Measurements from ENCODE around the gene TTC23.

The TTC23 gene

DNA sequence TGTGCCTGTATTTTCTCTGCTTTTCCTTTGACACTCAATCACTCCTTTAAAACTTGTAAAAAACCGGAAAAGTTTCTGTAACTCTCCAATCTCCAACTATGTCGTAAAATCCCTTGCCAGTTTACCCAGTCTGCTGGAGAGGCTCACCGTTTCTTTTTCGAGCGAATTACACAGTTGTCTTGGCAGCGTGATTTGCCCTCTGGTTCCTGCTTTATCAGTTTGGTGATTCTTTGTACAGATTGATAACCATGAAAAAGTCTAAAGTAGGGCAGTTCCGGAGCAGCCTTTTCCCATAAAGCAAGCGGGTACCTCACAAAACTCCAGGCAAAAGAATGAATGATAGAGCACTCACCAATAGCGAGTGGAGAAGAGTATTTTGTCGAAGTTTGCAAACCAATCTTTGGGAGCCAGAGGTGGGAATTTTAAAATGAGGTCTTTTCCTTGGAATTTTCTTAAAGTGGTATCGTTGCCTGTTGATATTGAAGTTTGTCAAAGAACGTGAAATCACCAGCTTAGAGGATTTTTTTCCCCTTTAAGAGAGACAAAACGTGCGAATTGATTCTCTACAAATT is at the start of gene TTC23:
Gene TTC23 (minus strand): TSS at position 312 of the 572 bp plus-strand sequence. CDS start 20,869 bp downstream, outside the sequence.
- no peak for DNase-seq (ENCODE audit: low read depth)

DNA sequence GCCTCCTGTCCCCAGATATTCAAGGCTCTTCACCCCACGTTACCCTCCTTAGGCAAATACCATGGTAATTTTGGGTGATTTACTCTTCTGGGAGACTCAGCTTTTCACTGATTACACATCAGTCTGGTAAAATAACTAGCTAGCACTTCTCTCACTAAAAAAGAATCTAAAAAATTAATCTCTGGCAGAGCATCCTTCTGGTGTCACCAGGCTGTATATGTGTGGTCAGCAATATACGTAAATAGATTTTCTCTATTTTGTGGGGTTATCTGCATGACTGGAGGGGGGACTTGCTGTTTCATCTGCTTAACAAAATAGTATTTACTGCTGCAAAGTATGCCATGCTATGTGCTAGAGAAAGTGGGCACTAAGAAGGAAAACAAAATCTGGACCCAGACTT is 47.0 kb upstream of the TTC23 start:
- DNase-seq (ENCODE audit: low read depth) = no peak

DNA sequence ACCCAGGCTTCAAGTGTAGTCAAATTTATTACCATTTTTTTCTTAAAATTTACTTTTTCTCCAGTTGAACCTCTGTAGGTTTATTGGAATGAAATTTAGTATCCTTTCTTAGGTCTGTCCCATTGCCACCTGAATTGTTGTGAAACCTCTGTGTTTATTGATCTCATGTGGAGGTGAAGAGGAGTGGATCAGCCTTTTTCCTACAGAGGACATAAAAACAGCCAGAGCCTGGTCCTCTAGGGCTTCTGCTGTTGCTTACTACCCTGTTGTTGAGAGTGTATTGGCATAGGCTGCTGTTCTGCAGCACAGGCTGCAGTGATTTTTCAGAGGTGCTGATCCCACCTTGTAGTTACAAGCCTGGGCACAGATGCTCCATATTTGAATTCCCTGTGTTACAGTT is 46.5 kb upstream of the TTC23 start:
- no peak for DNase-seq (ENCODE audit: low read depth)

- DNase-seq (ENCODE audit: low read depth) = no peak
These were observed 42.3 kb upstream of the TTC23 start for GRCh38 chr15:99291643-99292042.

- no peak for DNase-seq (ENCODE audit: low read depth)
These were observed 34.3 kb upstream of the TTC23 start for GRCh38 chr15:99283717-99284116.

DNA sequence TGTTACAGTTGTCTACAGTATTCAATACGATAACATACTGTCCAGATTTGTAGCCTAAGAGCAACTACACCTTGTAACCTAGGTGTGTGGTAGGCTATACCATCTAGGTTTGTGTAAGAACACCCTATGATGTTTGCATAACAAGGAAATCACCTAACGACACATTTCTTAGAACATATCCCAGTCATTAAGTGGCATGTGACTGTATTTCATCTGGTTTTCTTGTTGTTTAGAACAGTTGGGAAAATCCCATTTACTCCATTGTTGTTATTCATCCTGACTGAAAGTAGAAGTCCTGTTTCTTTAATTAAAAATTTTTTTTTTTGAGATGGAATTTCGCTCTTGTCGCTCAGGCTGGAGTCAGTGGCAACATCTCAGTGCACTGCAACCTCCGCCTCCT is 33.2 kb upstream of the TTC23 start:
- DNase-seq (ENCODE audit: low read depth) = no peak

GRCh38 chr15:99282121-99282520 is 32.7 kb upstream of the TTC23 start:
- DNase-seq (ENCODE audit: low read depth) = no peak

DNA sequence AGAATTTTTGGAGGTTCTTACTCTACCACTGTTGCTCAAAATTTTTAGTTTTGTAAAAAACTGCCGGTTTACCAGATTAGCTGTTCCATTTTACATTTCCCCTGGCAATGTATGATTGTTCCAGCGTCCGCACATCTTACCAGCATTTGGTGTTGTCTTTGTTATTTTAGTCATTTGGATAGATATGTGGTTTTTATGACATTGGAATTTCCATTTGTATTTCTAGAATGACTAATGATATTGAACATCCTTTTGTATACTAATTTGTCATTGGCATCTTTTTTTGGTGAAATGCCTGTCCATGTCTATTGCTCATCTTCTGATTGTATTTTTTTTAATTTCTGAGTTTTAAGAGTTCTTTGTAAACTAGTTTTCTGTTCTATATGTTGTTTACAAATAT is 30.4 kb upstream of the TTC23 start:
- no peak for DNase-seq (ENCODE audit: low read depth)

- DNase-seq (ENCODE audit: low read depth) = no peak
These were observed 29.9 kb upstream of the TTC23 start for GRCh38 chr15:99279290-99279689.

- no peak for DNase-seq (ENCODE audit: low read depth)
These were observed 26.2 kb upstream of the TTC23 start for GRCh38 chr15:99275525-99276128.

DNA sequence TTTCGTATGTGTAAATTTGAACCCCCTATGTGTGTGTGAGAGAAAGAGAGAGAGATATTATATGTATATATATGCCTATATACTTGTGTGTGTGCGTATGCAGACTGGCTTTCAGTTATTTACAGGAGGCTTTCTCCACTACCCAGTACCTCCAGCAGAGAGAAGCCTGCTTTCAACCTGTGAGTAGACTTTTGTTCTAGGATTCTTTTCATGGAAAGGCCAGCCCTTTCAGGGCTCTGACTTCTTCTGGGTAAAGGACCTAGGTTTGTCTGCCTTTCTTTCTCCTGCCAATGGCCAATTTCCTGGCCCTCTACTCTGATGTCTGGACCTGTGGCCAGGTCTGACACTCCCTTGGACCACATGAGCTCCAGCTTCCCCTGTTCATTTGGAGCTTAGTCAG is 25.7 kb upstream of the TTC23 start:
- DNase-seq (ENCODE audit: low read depth) = no peak

DNA sequence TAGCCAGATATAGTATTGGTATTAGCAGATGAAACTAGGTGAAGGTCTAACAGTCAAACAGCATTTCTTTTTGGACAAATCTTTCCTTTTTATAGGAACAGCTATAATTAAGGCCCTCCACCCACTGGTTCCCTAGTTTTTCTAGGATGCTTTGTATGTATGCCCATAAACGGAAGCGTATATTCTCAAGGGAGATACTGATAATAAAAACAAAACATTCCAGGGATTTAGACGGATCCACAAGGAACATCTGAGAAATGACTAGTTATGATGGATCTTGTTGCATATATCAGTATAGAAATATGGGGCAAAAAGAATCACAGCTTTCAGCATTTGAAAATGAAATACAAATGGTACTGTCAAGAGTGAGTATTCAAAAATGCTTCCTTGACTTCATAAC is 24.4 kb upstream of the TTC23 start:
- no peak for DNase-seq (ENCODE audit: low read depth)

- no peak for DNase-seq (ENCODE audit: low read depth)
These were observed 19.1 kb upstream of the TTC23 start for GRCh38 chr15:99268431-99268830.

GRCh38 chr15:99267957-99268356 is 18.6 kb upstream of the TTC23 start:
- no peak for DNase-seq (ENCODE audit: low read depth)

- no peak for DNase-seq (ENCODE audit: low read depth)
These were observed 16.2 kb upstream of the TTC23 start for GRCh38 chr15:99265541-99266070.

GRCh38 chr15:99264125-99264524 is 14.7 kb upstream of the TTC23 start:
- no peak for DNase-seq (ENCODE audit: low read depth)

GRCh38 chr15:99257107-99257750 is 7.8 kb upstream of the TTC23 start:
- no peak for DNase-seq (ENCODE audit: low read depth)

- no peak for DNase-seq (ENCODE audit: low read depth)
These were observed 4.2 kb upstream of the TTC23 start for GRCh38 chr15:99253381-99254090.

DNA sequence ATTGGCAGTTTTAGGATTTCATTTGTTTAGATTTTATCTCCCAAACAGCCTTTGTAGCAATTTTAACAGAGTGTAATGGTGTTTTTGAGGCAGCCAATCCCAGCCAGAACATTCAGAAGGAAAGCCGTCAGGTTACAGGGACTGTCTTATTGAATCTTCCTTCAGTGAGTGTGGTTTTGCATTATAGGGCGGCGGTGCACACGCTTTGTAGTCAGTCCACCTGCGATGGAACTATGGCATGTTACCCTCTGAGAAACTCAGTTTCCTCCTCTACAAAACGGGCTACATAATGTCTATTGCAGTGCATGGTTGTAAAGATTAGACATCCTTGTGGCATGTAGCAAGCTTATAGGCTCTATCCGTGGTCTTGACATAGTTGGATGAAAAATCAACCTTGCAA is 2.9 kb upstream of the TTC23 start:
- DNase-seq (ENCODE audit: low read depth) = no peak

DNA sequence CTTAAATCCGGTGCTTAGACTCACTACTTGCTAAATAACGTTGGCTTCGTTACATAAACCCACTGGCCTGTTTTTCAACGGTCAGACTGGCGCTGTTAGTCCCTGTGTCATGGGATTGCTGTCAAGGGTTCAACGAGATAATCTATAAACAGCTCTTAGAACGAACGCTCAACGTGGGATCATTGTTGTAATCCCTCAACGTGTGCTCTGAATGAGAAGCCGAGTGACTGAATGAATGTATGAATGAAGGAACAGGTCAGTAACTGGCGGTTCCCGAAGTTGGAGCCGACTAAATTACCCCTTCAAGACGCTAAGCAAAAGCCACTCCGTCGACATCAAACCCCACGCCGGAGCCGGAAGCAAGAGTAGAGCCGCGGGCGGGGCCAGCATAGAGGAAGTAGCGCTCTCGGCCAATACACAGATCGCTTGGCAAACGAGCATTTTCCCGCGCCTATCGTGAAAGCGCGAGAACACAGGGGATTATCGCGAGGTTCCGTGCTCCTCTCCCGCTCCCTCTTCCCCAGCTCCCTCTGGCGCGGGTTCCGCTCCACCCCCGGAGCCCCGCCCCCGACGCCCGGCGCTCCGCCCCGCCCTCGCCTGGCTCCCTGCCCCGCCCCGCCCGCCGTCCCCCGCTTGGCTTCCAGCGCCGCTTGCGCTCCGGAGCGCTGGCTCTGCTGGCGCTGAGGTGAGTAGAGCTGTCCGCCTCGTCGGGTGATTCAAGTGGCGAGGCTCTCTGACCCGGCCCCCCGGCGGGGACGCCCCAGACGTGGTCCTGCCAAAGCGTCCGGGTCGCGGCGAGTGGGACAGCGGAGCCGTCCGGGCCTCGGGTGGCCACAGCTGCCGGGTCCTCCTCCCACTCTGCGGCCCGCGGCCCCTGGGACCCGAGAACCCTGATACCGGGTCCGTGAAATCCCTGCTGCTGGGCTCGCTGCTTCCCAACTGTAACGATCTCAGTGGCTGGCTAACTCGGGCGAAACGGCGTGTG is 1.8 kb upstream of the TTC23 start, which contains the start of gene LRRC28:
Gene LRRC28 (plus strand): TSS at position 625 of the 985 bp plus-strand sequence. CDS start 4,477 bp downstream, outside the sequence.
- peak; percentile 83 for DNase-seq (ENCODE audit: low read depth)

DNA sequence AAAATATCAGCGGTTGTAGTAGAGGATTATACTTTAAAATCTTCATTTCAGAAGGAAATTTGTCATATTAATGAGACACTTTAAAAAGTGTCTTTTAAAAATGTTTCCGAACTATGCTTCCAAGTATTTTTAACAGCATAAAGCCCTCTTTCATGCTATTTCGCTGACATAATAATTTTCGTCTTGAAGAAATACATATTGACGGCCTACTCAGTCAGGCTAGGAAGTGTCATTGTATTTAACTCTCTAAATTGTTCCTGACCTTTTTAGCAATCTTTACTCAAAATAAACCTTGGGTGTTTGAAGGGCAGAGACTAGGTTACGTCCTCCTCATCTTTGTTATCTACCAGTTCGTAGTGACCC is 1.1 kb upstream of the TTC23 start:
- DNase-seq (ENCODE audit: low read depth) = no peak

DNA sequence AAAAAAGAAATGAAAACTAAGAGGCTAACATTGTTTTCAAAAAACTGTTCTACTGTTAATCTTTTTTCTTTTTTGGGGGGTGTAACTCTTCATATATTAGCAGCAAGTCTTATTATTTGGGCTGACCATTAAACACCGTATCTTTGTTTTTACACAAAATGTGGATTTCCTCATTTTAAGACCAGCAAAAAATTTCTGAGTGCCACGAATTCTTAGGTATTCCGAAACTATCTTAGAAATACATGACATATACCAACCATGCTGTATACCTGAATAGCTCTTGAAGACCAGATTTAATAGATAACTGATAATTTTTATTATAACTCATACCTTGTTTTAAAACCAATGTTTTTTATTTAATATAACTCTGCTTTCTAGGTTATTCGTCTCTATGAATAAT is 620 bp upstream of the TTC23 start:
- no peak for DNase-seq (ENCODE audit: low read depth)

Data from activated T-cell treated with anti-CD3 and anti-CD28 coated beads for 1 hour (primary cell).